Colonic mucosa (tissue), 4 donors: ENCODE measurements around the gene KLHL17. TPM values are rescaled to one million over a fixed set of nuclear protein-coding genes. Genes with fewer than 3 reads are reported as not detected.

Experiments
- DNase-seq: peaks from one replicate; pipeline ENCODE4 v3.0.0-alpha.2; 2020
- H3K27ac ChIP-seq: fragments of 200-600 bp; one replicate; pipeline ENCODE4 v1.8.0; 2021
- H3K27me3 ChIP-seq: fragments of 200-600 bp; one replicate; pipeline ENCODE4 v1.8.0; 2021
- H3K36me3 ChIP-seq: fragments of 200-600 bp; one replicate; pipeline ENCODE4 v1.8.0; 2021
- H3K4me1 ChIP-seq: fragments of 200-600 bp; one replicate; pipeline ENCODE4 v1.8.0; 2021; ENCODE audit warnings: mild to moderate bottlenecking
- H3K4me3 ChIP-seq: fragments of 200-600 bp; one replicate; pipeline ENCODE4 v1.8.0; 2021
- H3K9ac ChIP-seq, 2 donors: one replicate each; pipeline ENCODE4 v1.7.0; 2013; ENCODE audit warnings: control low read depth in 2 of 2, low read depth in 2 of 2, low read length in 2 of 2
- H3K9me3 ChIP-seq: fragments of 200-600 bp; one replicate; pipeline ENCODE4 v1.8.0; 2021
- CTCF ChIP-seq: fragments of 200-600 bp; IDR thresholded peaks from one replicate; pipeline ENCODE4 v1.8.0; 2022; ENCODE audit warnings: antibody characterized with exemption, mild to moderate bottlenecking
- intact Hi-C: fragments of 100-400 bp; cut with DNase I; formaldehyde crosslinking; loops from one replicate; pipeline ENCODE4 v1.14.1; 2022
- total RNA-seq, 2 donors: library from RNA; stranded (reverse); fragmentation: NEBNext Ultra II Directional in 1 of 2; extraction: Animal tissue kit (Norgen Biotek cat#: 25700) in 1 of 2; gene quantifications; one replicate each; pipeline ENCODE4 v1.2.1, GENCODE V29; 2021
- donor health status: healthy.
- donor health status: DM: no; HTN: no; CAD: no.
- donor health status: DM: no; HTN: no; CAD: no.

Gene KLHL17
- total RNA-seq, 2 donors from 2014 or later, result 9.9 to 16.7 TPM

GRCh38 chr1:913491-914130 lies 46.8 kb upstream of the KLHL17 start:
- intact Hi-C loops, result no loop called here
- Histone ChIP-seq H3K36me3 (no peaks in the 10 kb centered on the region), H3K27me3 (peaks cover 53% of the 10 kb centered on the region), H3K9me3 (no peaks in the 10 kb centered on the region), H3K9ac (no peak overlapping the region), H3K4me1 (no peaks in the 10 kb centered on the region), H3K27ac (no peak overlapping the region), H3K4me3 (no peak overlapping the region)
- TF ChIP-seq CTCF, result no peak
- no peak for DNase-seq

DNA sequence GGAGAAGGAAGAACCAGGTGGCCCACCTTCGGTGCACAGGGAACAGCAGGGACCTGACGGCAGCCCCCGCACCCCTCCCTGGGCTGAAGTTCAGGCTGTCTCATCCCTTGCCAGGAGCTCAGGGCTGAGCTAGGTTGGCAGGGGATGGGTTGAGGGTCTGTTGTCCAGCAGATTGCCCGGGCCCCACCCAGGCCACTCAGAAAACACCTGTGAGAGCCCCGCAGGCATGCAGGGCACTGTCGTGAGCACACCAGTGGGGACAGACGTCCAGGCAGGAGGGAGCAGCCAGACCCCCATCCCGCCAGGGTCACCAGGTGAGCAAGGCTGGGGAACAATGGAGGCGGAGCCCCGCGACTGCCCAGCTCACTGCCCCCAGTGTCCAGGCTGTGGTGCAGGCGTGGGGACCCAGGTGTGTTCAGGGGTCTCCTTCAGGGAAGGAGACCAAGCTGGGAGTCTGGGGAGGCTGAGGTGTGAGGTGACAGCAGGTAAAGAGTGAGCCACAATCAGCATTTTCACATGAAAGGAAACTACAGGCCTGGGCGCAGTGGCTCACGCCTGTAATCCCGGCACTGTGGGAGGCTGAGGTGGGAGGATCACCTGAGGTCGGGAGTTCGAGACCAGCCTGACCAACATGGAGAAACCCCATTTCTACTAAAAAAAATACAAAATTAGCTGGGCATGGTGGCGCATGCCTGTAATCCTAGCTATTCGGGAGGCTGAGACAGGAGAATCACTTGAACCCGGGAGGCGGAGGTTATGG lies 46.1 kb upstream of the KLHL17 start:
- H3K36me3 ChIP-seq, result no peaks in the 10 kb centered on the region
- intact Hi-C loops, result no loop called here
- no peak overlapping the region for H3K9ac ChIP-seq
- H3K9me3 ChIP-seq, result no peaks in the 10 kb centered on the region
- DNase-seq, result no peak
- H3K27me3 ChIP-seq, result peaks cover 60% of the 10 kb centered on the region
- no peaks in the 10 kb centered on the region for H3K4me1 ChIP-seq
- H3K27ac ChIP-seq, result no peak overlapping the region
- TF ChIP-seq CTCF, result no peak
- H3K4me3 ChIP-seq, result no peak overlapping the region

GRCh38 chr1:914891-915280 lies 45.5 kb upstream of the KLHL17 start:
- Histone ChIP-seq H3K4me1 (no peaks in the 10 kb centered on the region), H3K36me3 (no peaks in the 10 kb centered on the region), H3K4me3 (no peak overlapping the region), H3K9me3 (no peaks in the 10 kb centered on the region), H3K27me3 (peaks cover 64% of the 10 kb centered on the region), H3K9ac (no peak overlapping the region), H3K27ac (no peak overlapping the region)
- TF ChIP-seq CTCF, result no peak
- intact Hi-C loops, result no loop called here
- no peak for DNase-seq

- no peak for TF ChIP-seq CTCF
- H3K4me3 ChIP-seq, result no peak overlapping the region
- H3K4me1 ChIP-seq, result peaks cover 3% of the 10 kb centered on the region
- no peak for DNase-seq
- peaks cover 64% of the 10 kb centered on the region for H3K27me3 ChIP-seq
- intact Hi-C loops, result no loop called here
- no peak overlapping the region for H3K9ac ChIP-seq
- H3K36me3 ChIP-seq, result no peaks in the 10 kb centered on the region
- no peak overlapping the region for H3K27ac ChIP-seq
- no peaks in the 10 kb centered on the region for H3K9me3 ChIP-seq
These were observed 44.9 kb upstream of the KLHL17 start for GRCh38 chr1:915295-916172.
